Neural progenitor cell (in vitro differentiated cells): ENCODE measurements around the gene RND3.

Experiments used
- EZH2phosphoT487 ChIP-seq: fragments of 200-600 bp; sonication (generic); IDR thresholded peaks from 2 replicates; pipeline ENCODE4 v1.6.1; 2017; ENCODE audit warnings: antibody characterized with exemption
- TF ChIP-seq, protein P1 (sequence below): fragments of 200-600 bp; sonication (generic); IDR thresholded peaks from 2 replicates; pipeline ENCODE4 v1.5.1; 2017; ENCODE audit warnings: antibody characterized with exemption, mild to moderate bottlenecking

- no peak for TF ChIP-seq EZH2phosphoT487
- TF ChIP-seq, protein P1, sequence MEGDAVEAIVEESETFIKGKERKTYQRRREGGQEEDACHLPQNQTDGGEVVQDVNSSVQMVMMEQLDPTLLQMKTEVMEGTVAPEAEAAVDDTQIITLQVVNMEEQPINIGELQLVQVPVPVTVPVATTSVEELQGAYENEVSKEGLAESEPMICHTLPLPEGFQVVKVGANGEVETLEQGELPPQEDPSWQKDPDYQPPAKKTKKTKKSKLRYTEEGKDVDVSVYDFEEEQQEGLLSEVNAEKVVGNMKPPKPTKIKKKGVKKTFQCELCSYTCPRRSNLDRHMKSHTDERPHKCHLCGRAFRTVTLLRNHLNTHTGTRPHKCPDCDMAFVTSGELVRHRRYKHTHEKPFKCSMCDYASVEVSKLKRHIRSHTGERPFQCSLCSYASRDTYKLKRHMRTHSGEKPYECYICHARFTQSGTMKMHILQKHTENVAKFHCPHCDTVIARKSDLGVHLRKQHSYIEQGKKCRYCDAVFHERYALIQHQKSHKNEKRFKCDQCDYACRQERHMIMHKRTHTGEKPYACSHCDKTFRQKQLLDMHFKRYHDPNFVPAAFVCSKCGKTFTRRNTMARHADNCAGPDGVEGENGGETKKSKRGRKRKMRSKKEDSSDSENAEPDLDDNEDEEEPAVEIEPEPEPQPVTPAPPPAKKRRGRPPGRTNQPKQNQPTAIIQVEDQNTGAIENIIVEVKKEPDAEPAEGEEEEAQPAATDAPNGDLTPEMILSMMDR, result no peak
These were observed 7.2 kb downstream of the RND3 start for GRCh38 chr2:150480241-150480640.
